ENCODE results near the gene ZSCAN10.
"Not testable (repeated sequence)": the region's sequence is repeated elsewhere in the genome, so short reads cannot be mapped to it uniquely, and the experiment has no call there.

Gene ZSCAN10

GRCh38 chr16:3085868-3086595, 13.1 kb downstream of the ZSCAN10 start:
- DNase-seq (ENCODE audit: low read depth) = no peak

GRCh38 chr16:3084969-3085670, 14.0 kb downstream of the ZSCAN10 start:
- no peak for DNase-seq (ENCODE audit: low read depth)

- DNase-seq (ENCODE audit: low read depth) = no peak
These were observed 14.6 kb downstream of the ZSCAN10 start for GRCh38 chr16:3084491-3084890.

GRCh38 chr16:3083408-3083807, 15.7 kb downstream of the ZSCAN10 start:
- not testable (repeated sequence) for DNase-seq (ENCODE audit: low read depth)

- DNase-seq (ENCODE audit: low read depth) = not testable (repeated sequence)
These were observed 17.1 kb downstream of the ZSCAN10 start for GRCh38 chr16:3081957-3082356.

- DNase-seq (ENCODE audit: low read depth) = no peak
These were observed 19.1 kb downstream of the ZSCAN10 start for GRCh38 chr16:3080024-3080423.

- DNase-seq (ENCODE audit: low read depth) = no peak
These were observed 22.5 kb downstream of the ZSCAN10 start for GRCh38 chr16:3076577-3076976.

- DNase-seq (ENCODE audit: low read depth) = not testable (repeated sequence)
These were observed 23.1 kb downstream of the ZSCAN10 start for GRCh38 chr16:3075946-3076345.

- no peak for DNase-seq (ENCODE audit: low read depth)
These were observed 23.6 kb downstream of the ZSCAN10 start for GRCh38 chr16:3075523-3075915.

GRCh38 chr16:3074860-3075522, 24.1 kb downstream of the ZSCAN10 start:
- DNase-seq (ENCODE audit: low read depth) = peak; percentile 53

- no peak for DNase-seq (ENCODE audit: low read depth)
These were observed 25.6 kb downstream of the ZSCAN10 start for GRCh38 chr16:3073448-3073847.

- not testable (repeated sequence) for DNase-seq (ENCODE audit: low read depth)
These were observed 26.4 kb downstream of the ZSCAN10 start for GRCh38 chr16:3072576-3073263.

- not testable (repeated sequence) for DNase-seq (ENCODE audit: low read depth)
These were observed 26.9 kb downstream of the ZSCAN10 start for GRCh38 chr16:3072148-3072547.

GRCh38 chr16:3071655-3072054, 27.4 kb downstream of the ZSCAN10 start:
- no peak for DNase-seq (ENCODE audit: low read depth)

GRCh38 chr16:3070608-3071111, 28.4 kb downstream of the ZSCAN10 start:
- DNase-seq (ENCODE audit: low read depth) = no peak

- not testable (repeated sequence) for DNase-seq (ENCODE audit: low read depth)
These were observed 29.9 kb downstream of the ZSCAN10 start for GRCh38 chr16:3069146-3069545.

- DNase-seq (ENCODE audit: low read depth) = no peak
These were observed 30.6 kb downstream of the ZSCAN10 start for GRCh38 chr16:3068487-3068886.

GRCh38 chr16:3066440-3066748, 32.7 kb downstream of the ZSCAN10 start:
- DNase-seq (ENCODE audit: low read depth) = no peak

GRCh38 chr16:3065742-3066439, 33.2 kb downstream of the ZSCAN10 start:
- DNase-seq (ENCODE audit: low read depth) = no peak

- DNase-seq (ENCODE audit: low read depth) = peak; percentile 50
These were observed 33.9 kb downstream of the ZSCAN10 start, which contains the start of gene IL32 for GRCh38 chr16:3065069-3065741. IL32 (plus strand) TSS chr16:3065640; CDS start chr16:3065812, 172 bp downstream.
